T-helper 17 cell (primary cell): ENCODE measurements around the gene PDK3. TPM values are rescaled to one million over a fixed set of nuclear protein-coding genes. Genes with fewer than 3 reads are reported as not detected.

Source experiments
- total RNA-seq, 4 donors: library from RNA in 2 of 4; stranded (reverse) in 2 of 4; gene quantifications; one replicate each; pipeline ENCODE4 v1.2.3 and lab custom pipeline; 2022 to 2026

Gene PDK3
- total RNA-seq, 2 donors from 2014 or later = 20.3 to 21.2 TPM

Other genes with a start within 250 kb of the PDK3 start
- gene SUPT20HL2, start 151.2 kb upstream of the PDK3 start, total RNA-seq = not detected
- gene SUPT20HL1, start 104.6 kb upstream of the PDK3 start, total RNA-seq = not detected
- gene PCYT1B, start 182.1 kb downstream of the PDK3 start, total RNA-seq = 1 to 10 TPM in 1 of 2 donors, under 1 TPM in 1; 0.07 to 8.5 TPM
- gene POLA1, start 228.6 kb downstream of the PDK3 start, total RNA-seq = 1 to 10 TPM; 7.7 to 8.7 TPM